CD8-positive, alpha-beta memory T cell (primary cell): ENCODE results near the gene CLIP3. TPM values are rescaled to one million over a fixed set of nuclear protein-coding genes. Genes with fewer than 3 reads are reported as not detected.

Experiments
- CTCF ChIA-PET: fragments of 350-600 bp; sonication (Branson Sonifier 250); formaldehyde crosslinking; loops from one replicate; lab custom pipeline; 2021; ENCODE audit warnings: antibody characterized with exemption; lab: Charles Lee
- POLR2A ChIA-PET: fragments of 350-600 bp; sonication (Branson Sonifier 250); formaldehyde crosslinking; loops from one replicate; lab custom pipeline; 2021; ENCODE audit warnings: antibody characterized with exemption; lab: Charles Lee
- DNase-seq, 5 donors: peaks; one replicate each; pipeline versions ENCODE4 v3.0.0 to v3.0.0-alpha.2; 2020 to 2022; ENCODE audit warnings: mixed read lengths in 1 of 5
- H3K27ac ChIP-seq: one replicate; pipeline ENCODE4 v1.7.0; 2013; ENCODE audit warnings: low read depth, mild to moderate bottlenecking, low read length, moderate library complexity
- H3K27me3 ChIP-seq: 2 replicates; pipeline ENCODE4 v1.7.0; 2013; ENCODE audit warnings: low read length, mild to moderate bottlenecking; ENCODE audit not compliant: insufficient read depth, poor library complexity, severe bottlenecking
- H3K36me3 ChIP-seq: 2 replicates; pipeline ENCODE4 v1.7.0; 2013; ENCODE audit warnings: mild to moderate bottlenecking, low read length, moderate library complexity; ENCODE audit not compliant: insufficient read depth
- H3K4me1 ChIP-seq: 2 replicates; pipeline ENCODE4 v1.7.0; 2013; ENCODE audit warnings: mild to moderate bottlenecking, low read length, moderate library complexity; ENCODE audit not compliant: insufficient read depth
- H3K4me3 ChIP-seq: 2 replicates; pipeline ENCODE4 v1.7.0; 2013; ENCODE audit warnings: mild to moderate bottlenecking, low read length
- H3K9me3 ChIP-seq: 2 replicates; pipeline ENCODE4 v1.7.0; 2013; ENCODE audit warnings: mild to moderate bottlenecking, low read length
- H3K27ac Mint-ChIP-seq, 8 donors: one replicate each; pipeline ENCODE4 v1.8.0; 2020 to 2021; ENCODE audit warnings: mixed read lengths in 8 of 8, mild to moderate bottlenecking in 6 of 8, inconsistent platforms in 3 of 8, moderate library complexity in 3 of 8
- H3K27me3 Mint-ChIP-seq, 2 donors: one replicate each; pipeline ENCODE4 v1.8.0; 2020 to 2021; ENCODE audit warnings: mixed read lengths in 2 of 2, mild to moderate bottlenecking in 1 of 2, moderate library complexity in 1 of 2
- H3K36me3 Mint-ChIP-seq, 3 donors: one replicate each; pipeline ENCODE4 v1.8.0; 2020 to 2021; ENCODE audit warnings: mixed read lengths in 3 of 3, inconsistent platforms in 1 of 3, mild to moderate bottlenecking in 1 of 3
- H3K4me1 Mint-ChIP-seq, 3 donors: one replicate each; pipeline ENCODE4 v1.8.0; 2020 to 2021; ENCODE audit warnings: mixed read lengths in 3 of 3, inconsistent platforms in 1 of 3, mild to moderate bottlenecking in 1 of 3
- H3K4me3 Mint-ChIP-seq, 7 donors: one replicate each; pipeline ENCODE4 v1.8.0; 2020 to 2021; ENCODE audit warnings: mixed read lengths in 7 of 7, mild to moderate bottlenecking in 6 of 7, moderate library complexity in 4 of 7, inconsistent platforms in 2 of 7
- H3K9me3 Mint-ChIP-seq, 5 donors: one replicate each; pipeline ENCODE4 v1.8.0; 2020 to 2022; ENCODE audit warnings: mixed read lengths in 5 of 5, mild to moderate bottlenecking in 3 of 5, moderate library complexity in 2 of 5, inconsistent platforms in 1 of 5
- polyA plus RNA-seq: library from polyadenylated mRNA; unstranded; fragments of 300-500 nt; fragmentation: Illumina TruSeq; gene quantifications from one replicate; pipeline ENCODE4 v1.2.3, GENCODE V29; 2021
- total RNA-seq, 2 experiments: library from RNA; stranded (reverse); gene quantifications; one replicate each; pipeline ENCODE4 v1.2.3, GENCODE V29; 2021

Gene CLIP3
- total and polyA plus RNA-seq, 3 experiments from 2014 or later = 0.29 to 0.39 (median 0.33) TPM

- POLR2A ChIA-PET = no interaction called here
- CTCF ChIA-PET = no interaction called here
- H3K27me3 ChIP-seq = no peaks in the 10 kb centered on the region
- H3K36me3 ChIP-seq = no peaks in the 10 kb centered on the region
- H3K27me3 Mint-ChIP-seq = peaks cover 0 to 3% of the 10 kb centered on the region in 2 donors
- H3K36me3 Mint-ChIP-seq = peaks cover 11 to 34% (median 12%) of the 10 kb centered on the region in 3 donors
- H3K27ac ChIP-seq = no peak overlapping the region
- H3K4me1 Mint-ChIP-seq = peaks cover 0 to 2% (median 0%) of the 10 kb centered on the region in 3 donors
- H3K9me3 ChIP-seq = no peaks in the 10 kb centered on the region
- no peaks in the 10 kb centered on the region for H3K9me3 Mint-ChIP-seq
- no peak overlapping the region for H3K4me3 ChIP-seq
- no peak for DNase-seq
- no peak overlapping the region for H3K4me3 Mint-ChIP-seq
- H3K4me1 ChIP-seq = no peaks in the 10 kb centered on the region
- H3K27ac Mint-ChIP-seq = peak overlapping the region in 1 of 8 donors; percentile 75
Measured at GRCh38 chr19:36026091-36026876, 6.4 kb downstream of the CLIP3 start.

- no peaks in the 10 kb centered on the region for H3K9me3 Mint-ChIP-seq
- peaks cover 8 to 37% (median 11%) of the 10 kb centered on the region in 3 donors for H3K36me3 Mint-ChIP-seq
- no peaks in the 10 kb centered on the region for H3K4me1 Mint-ChIP-seq
- H3K27me3 Mint-ChIP-seq = peaks cover 0 to under 1% of the 10 kb centered on the region in 2 donors
- no peak for DNase-seq
- no peaks in the 10 kb centered on the region for H3K36me3 ChIP-seq
- CTCF ChIA-PET = no interaction called here
- no peak overlapping the region for H3K4me3 ChIP-seq
- POLR2A ChIA-PET = no interaction called here
- no peaks in the 10 kb centered on the region for H3K27me3 ChIP-seq
- no peak overlapping the region for H3K4me3 Mint-ChIP-seq
- no peaks in the 10 kb centered on the region for H3K9me3 ChIP-seq
- no peak overlapping the region for H3K27ac Mint-ChIP-seq
- no peak overlapping the region for H3K27ac ChIP-seq
- H3K4me1 ChIP-seq = no peaks in the 10 kb centered on the region
Measured at GRCh38 chr19:36025541-36025940, 7.1 kb downstream of the CLIP3 start.

GRCh38 chr19:36023432-36023831 is 9.2 kb downstream of the CLIP3 start:
- Histone ChIP-seq H3K4me3 (no peak overlapping the region), H3K36me3 (no peaks in the 10 kb centered on the region), H3K27me3 (no peaks in the 10 kb centered on the region), H3K27ac (no peak overlapping the region), H3K4me1 (no peaks in the 10 kb centered on the region), H3K9me3 (no peaks in the 10 kb centered on the region)
- Mint-ChIP-seq H3K4me3 (no peak overlapping the region), H3K4me1 (no peaks in the 10 kb centered on the region), H3K27me3 (no peaks in the 10 kb centered on the region), H3K9me3 (no peaks in the 10 kb centered on the region), H3K36me3 (peaks cover 5 to 31% (median 7%) of the 10 kb centered on the region in 3 donors), H3K27ac (peak overlapping the region in 2 of 8 donors; percentile 37 to 66)
- DNase-seq = no peak
- ChIA-PET CTCF (interaction anchor here (1.4 kb wide), 1 partner anchor 32 kb away, joined by 3 read pairs; no protein-coding TSS in a partner anchor), POLR2A (no interaction called here)

DNA sequence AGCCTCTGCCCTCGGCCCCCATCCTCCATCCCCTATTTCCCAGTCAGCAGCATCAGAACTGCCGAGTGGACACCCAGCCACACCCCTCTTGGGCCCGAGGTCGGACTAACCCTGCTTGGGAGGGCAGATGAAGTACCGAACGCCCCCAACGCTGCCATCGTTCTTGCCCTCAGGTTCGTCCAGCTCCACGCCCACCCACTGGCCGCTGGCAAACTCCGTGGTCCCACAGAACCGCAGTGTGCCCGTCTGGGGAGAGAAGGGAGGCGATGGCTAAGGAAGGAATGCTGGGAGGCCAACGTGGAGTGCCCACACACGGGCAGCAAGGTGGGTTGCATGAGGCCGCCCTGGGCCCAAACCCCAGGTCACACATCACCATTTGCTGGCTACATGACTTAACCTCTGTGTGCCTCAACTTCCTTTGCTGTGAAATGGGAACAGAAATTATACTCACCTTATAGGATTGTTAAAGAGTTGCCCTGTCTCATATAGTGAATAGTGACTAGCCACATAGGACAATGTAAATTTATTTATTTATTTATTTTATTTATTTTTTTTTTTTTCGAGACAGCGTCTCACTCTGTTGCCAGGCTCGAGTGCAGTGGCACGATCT is 13.5 kb downstream of the CLIP3 start:
- H3K9me3 ChIP-seq = no peaks in the 10 kb centered on the region
- Mint-ChIP-seq H3K36me3 (peaks cover 6 to 30% (median 6%) of the 10 kb centered on the region in 3 donors), H3K4me1 (peaks cover 14 to 18% (median 16%) of the 10 kb centered on the region in 3 donors), H3K4me3 (no peak overlapping the region), H3K9me3 (no peaks in the 10 kb centered on the region), H3K27ac (no peak overlapping the region), H3K27me3 (no peaks in the 10 kb centered on the region)
- H3K4me3 ChIP-seq = no peak overlapping the region
- no peak for DNase-seq
- H3K36me3 ChIP-seq = no peaks in the 10 kb centered on the region
- H3K27me3 ChIP-seq = no peaks in the 10 kb centered on the region
- ChIA-PET CTCF (interaction anchor here (1.2 kb wide), 1 partner anchor 10 kb away, joined by 4 read pairs; the partner anchor contains the start of gene SYNE4), POLR2A (no interaction called here)
- peaks cover 7% of the 10 kb centered on the region for H3K4me1 ChIP-seq
- no peak overlapping the region for H3K27ac ChIP-seq

GRCh38 chr19:36014012-36014924 is 18.4 kb downstream of the CLIP3 start, which contains the start of gene ALKBH6:
TSS of gene ALKBH6 (minus strand) at chr19:36014213. CDS start at chr19:36013397, 816 bp downstream.
- Mint-ChIP-seq H3K4me1 (peaks cover 41 to 44% (median 43%) of the 10 kb centered on the region in 3 donors), H3K4me3 (peak within 1 kb of the TSS; percentile 86 to 99 (median 97)), H3K36me3 (peaks cover 0 to 10% (median 2%) of the 10 kb centered on the region in 3 donors), H3K27me3 (no peaks in the 10 kb centered on the region), H3K9me3 (no peaks in the 10 kb centered on the region), H3K27ac (peak within 1 kb of the TSS; percentile 68 to 99 (median 95))
- CTCF ChIA-PET = interaction anchor here (0.8 to 1.4 kb wide), 4 partner anchors 39 to 114 kb away, joined by 3 to 5 read pairs (median 4); partner anchors contain the start of gene THAP8
- Histone ChIP-seq H3K4me3 (peak within 1 kb of the TSS; percentile 83), H3K36me3 (no peaks in the 10 kb centered on the region), H3K27me3 (no peaks in the 10 kb centered on the region), H3K9me3 (no peaks in the 10 kb centered on the region), H3K4me1 (peaks cover 17% of the 10 kb centered on the region), H3K27ac (peak within 1 kb of the TSS; percentile 86)
- peak; percentile 97 to 99 (median 99) for DNase-seq
- POLR2A ChIA-PET = interaction anchor here (0.7 to 1.4 kb wide), 5 partner anchors 8 to 55 kb away, joined by 3 to 8 read pairs (median 4); partner anchors contain the start of gene THAP8

GRCh38 chr19:36013280-36014011 is 19.2 kb downstream of the CLIP3 start:
- Mint-ChIP-seq H3K27me3 (no peaks in the 10 kb centered on the region), H3K9me3 (no peaks in the 10 kb centered on the region), H3K4me1 (peaks cover 41 to 50% (median 48%) of the 10 kb centered on the region in 3 donors), H3K4me3 (peak overlapping the region; percentile 86 to 99 (median 97)), H3K27ac (peak overlapping the region; percentile 68 to 99 (median 95)), H3K36me3 (peaks cover 0 to 10% (median 2%) of the 10 kb centered on the region in 3 donors)
- Histone ChIP-seq H3K27ac (peak overlapping the region; percentile 86), H3K4me1 (peaks cover 23% of the 10 kb centered on the region), H3K9me3 (no peaks in the 10 kb centered on the region), H3K4me3 (peak overlapping the region; percentile 83), H3K27me3 (no peaks in the 10 kb centered on the region), H3K36me3 (no peaks in the 10 kb centered on the region)
- CTCF ChIA-PET = interaction anchor here (0.8 to 1.4 kb wide), 5 partner anchors 40 to 115 kb away, joined by 3 to 5 read pairs (median 4); partner anchors contain the start of gene THAP8
- POLR2A ChIA-PET = interaction anchor here (0.9 to 1.4 kb wide), 4 partner anchors 7 to 55 kb away, joined by 3 to 8 read pairs (median 4); partner anchors contain the start of gene THAP8
- DNase-seq = no peak

- no peaks in the 10 kb centered on the region for H3K9me3 Mint-ChIP-seq
- CTCF ChIA-PET = no interaction called here
- POLR2A ChIA-PET = no interaction called here
Measured at GRCh38 chr19:36010402-36010801, 22.3 kb downstream of the CLIP3 start.

More at GRCh38 chr19:36010402-36010801, 22.3 kb downstream of the CLIP3 start:
- Histone ChIP-seq H3K4me1 (peaks cover 23% of the 10 kb centered on the region), H3K27me3 (no peaks in the 10 kb centered on the region), H3K27ac (no peak overlapping the region), H3K4me3 (no peak overlapping the region), H3K36me3 (no peaks in the 10 kb centered on the region), H3K9me3 (no peaks in the 10 kb centered on the region)
- no peak for DNase-seq
- Mint-ChIP-seq H3K27me3 (no peaks in the 10 kb centered on the region), H3K36me3 (peaks cover 0 to 6% (median under 1%) of the 10 kb centered on the region in 3 donors), H3K4me1 (peaks cover 40 to 46% (median 45%) of the 10 kb centered on the region in 3 donors), H3K4me3 (peak overlapping the region in 4 of 7 donors; percentile 12 to 92 (median 64)), H3K27ac (peak overlapping the region in 1 of 8 donors; percentile 95)
